HAP-1 (cell line): Measurements from ENCODE around the gene AKT1.

ENCODE experiments used
- DNase-seq, 2 experiments: peaks; one replicate each; pipeline ENCODE4 v3.0.0-alpha.2; 2016 to 2020; ENCODE audit warnings: low spot score in 2 of 2
- H3K27me3 ChIP-seq: fragments of 250-450 bp; sonication (Bioruptor Pico); 2 replicates; pipeline ENCODE4 v1.5.1; 2020; ENCODE audit warnings: low read depth, mild to moderate bottlenecking, moderate library complexity
- H3K36me3 ChIP-seq: fragments of 250-450 bp; sonication (Bioruptor Pico); replicated peaks from 2 replicates; pipeline ENCODE4 v1.5.1; 2020; ENCODE audit warnings: mild to moderate bottlenecking
- H3K4me1 ChIP-seq: fragments of 250-450 bp; sonication (Bioruptor Pico); 2 replicates; pipeline ENCODE4 v1.5.1; 2020; ENCODE audit warnings: mild to moderate bottlenecking
- H3K4me3 ChIP-seq: fragments of 250-450 bp; sonication (Bioruptor Pico); 2 replicates; pipeline ENCODE4 v1.5.1; 2020; ENCODE audit warnings: mild to moderate bottlenecking, moderate library complexity
- H3K9me3 ChIP-seq: fragments of 250-450 bp; sonication (Bioruptor Pico); 2 replicates; pipeline ENCODE4 v1.5.1; 2020; ENCODE audit warnings: mild to moderate bottlenecking, moderate library complexity
- in situ Hi-C: fragments of 300-500 bp; cut with MboI; formaldehyde crosslinking; loops from 3 replicates; pipeline ENCODE4 v1.14.3; 2020; ENCODE audit warnings: low sequenced_read_pairs, inconsistent platforms, mixed read lengths

The AKT1 gene

GRCh38 chr14:104799244-104800014 is 3.9 kb upstream of the AKT1 start:
- DNase-seq, result no peak
- Histone ChIP-seq H3K27me3 (no peaks in the 10 kb centered on the region), H3K36me3 (no peaks in the 10 kb centered on the region), H3K4me1 (peaks cover 12% of the 10 kb centered on the region), H3K4me3 (peak overlapping the region; percentile 23), H3K9me3 (no peaks in the 10 kb centered on the region)
- in situ Hi-C loops, result no loop called here

- Histone ChIP-seq H3K36me3 (peaks cover 3% of the 10 kb centered on the region), H3K4me3 (no peak overlapping the region), H3K9me3 (no peaks in the 10 kb centered on the region), H3K4me1 (peaks cover 18% of the 10 kb centered on the region), H3K27me3 (no peaks in the 10 kb centered on the region)
- no peak for DNase-seq
- in situ Hi-C loops, result no loop called here
Observed at GRCh38 chr14:104798300-104799243, 3.0 kb upstream of the AKT1 start.

GRCh38 chr14:104797115-104798044 is 1.8 kb upstream of the AKT1 start:
- no peak for DNase-seq
- in situ Hi-C loops, result no loop called here
- Histone ChIP-seq H3K4me1 (peaks cover 24% of the 10 kb centered on the region), H3K9me3 (no peaks in the 10 kb centered on the region), H3K4me3 (no peak overlapping the region), H3K27me3 (no peaks in the 10 kb centered on the region), H3K36me3 (peaks cover 5% of the 10 kb centered on the region)

- Histone ChIP-seq H3K27me3 (no peaks in the 10 kb centered on the region), H3K4me3 (no peak overlapping the region), H3K4me1 (peaks cover 23% of the 10 kb centered on the region), H3K36me3 (peaks cover 10% of the 10 kb centered on the region), H3K9me3 (no peaks in the 10 kb centered on the region)
- DNase-seq, result no peak
- in situ Hi-C loops, result no loop called here
Observed at GRCh38 chr14:104796687-104797081, 1.1 kb upstream of the AKT1 start.

GRCh38 chr14:104795781-104796686 is 486 bp upstream of the AKT1 start:
- Histone ChIP-seq H3K4me1 (peaks cover 20% of the 10 kb centered on the region), H3K36me3 (peaks cover 17% of the 10 kb centered on the region), H3K9me3 (no peaks in the 10 kb centered on the region), H3K4me3 (peak overlapping the region; percentile 33), H3K27me3 (no peaks in the 10 kb centered on the region)
- in situ Hi-C loops, result no loop called here
- DNase-seq, result peak; percentile 17 to 73

- H3K4me1 ChIP-seq, result peaks cover 20% of the 10 kb centered on the region
- DNase-seq, result peak in 1 of 2 experiments; percentile 40
- no peaks in the 10 kb centered on the region for H3K27me3 ChIP-seq
- in situ Hi-C loops, result no loop called here
- H3K4me3 ChIP-seq, result peak overlapping the region; percentile 60
- no peaks in the 10 kb centered on the region for H3K9me3 ChIP-seq
- peaks cover 29% of the 10 kb centered on the region for H3K36me3 ChIP-seq
Observed at GRCh38 chr14:104794631-104794992, 936 bp downstream of the AKT1 start.

GRCh38 chr14:104794099-104794498 is 1.4 kb downstream of the AKT1 start:
- peak; percentile 78 to 94 for DNase-seq
- H3K27me3 ChIP-seq, result no peaks in the 10 kb centered on the region
- peaks cover 20% of the 10 kb centered on the region for H3K4me1 ChIP-seq
- H3K36me3 ChIP-seq, result peaks cover 34% of the 10 kb centered on the region
- H3K4me3 ChIP-seq, result peak overlapping the region; percentile 60
- in situ Hi-C loops, result no loop called here
- no peaks in the 10 kb centered on the region for H3K9me3 ChIP-seq

GRCh38 chr14:104793703-104793959 is 1.9 kb downstream of the AKT1 start:
- Histone ChIP-seq H3K36me3 (peaks cover 37% of the 10 kb centered on the region), H3K9me3 (no peaks in the 10 kb centered on the region), H3K4me3 (peak overlapping the region; percentile 60), H3K27me3 (no peaks in the 10 kb centered on the region), H3K4me1 (peaks cover 20% of the 10 kb centered on the region)
- in situ Hi-C loops, result no loop called here
- DNase-seq, result no peak

- no peaks in the 10 kb centered on the region for H3K9me3 ChIP-seq
- H3K4me3 ChIP-seq, result peak overlapping the region; percentile 60; the same call in 1 of the 2 replicates
- in situ Hi-C loops, result no loop called here
- H3K27me3 ChIP-seq, result no peaks in the 10 kb centered on the region
- H3K36me3 ChIP-seq, result peaks cover 42% of the 10 kb centered on the region
- H3K4me1 ChIP-seq, result peaks cover 20% of the 10 kb centered on the region
- DNase-seq, result peak in 1 of 2 experiments; percentile 37
Observed at GRCh38 chr14:104792945-104793702, 2.4 kb downstream of the AKT1 start.

- H3K4me1 ChIP-seq, result peaks cover 20% of the 10 kb centered on the region
- no peak overlapping the region for H3K4me3 ChIP-seq
- DNase-seq, result no peak
- in situ Hi-C loops, result no loop called here
- peaks cover 49% of the 10 kb centered on the region for H3K36me3 ChIP-seq
- no peaks in the 10 kb centered on the region for H3K9me3 ChIP-seq
- no peaks in the 10 kb centered on the region for H3K27me3 ChIP-seq
Observed at GRCh38 chr14:104792101-104792884, 3.3 kb downstream of the AKT1 start.

- Histone ChIP-seq H3K36me3 (peaks cover 49% of the 10 kb centered on the region), H3K4me3 (no peak overlapping the region), H3K27me3 (no peaks in the 10 kb centered on the region), H3K4me1 (peaks cover 19% of the 10 kb centered on the region), H3K9me3 (no peaks in the 10 kb centered on the region)
- no peak for DNase-seq
- in situ Hi-C loops, result no loop called here
Observed at GRCh38 chr14:104791425-104791824, 4.1 kb downstream of the AKT1 start.
